Natural killer cell (primary cell): ENCODE data around the gene DNAJC5G. TPM values are rescaled to one million over a fixed set of nuclear protein-coding genes. Genes with fewer than 3 reads are reported as not detected.

ENCODE experiments used
- ATAC-seq, 3 donors: fragments of 150-1000 bp in 2 of 3; fragments of 200-7000 bp in 1 of 3; cut with Tn5 transposase; 1 replicate in 1 of 3; 2 replicates in 2 of 3; pipeline ENCODE4 v1.10.0; 2021; ENCODE audit warnings: mild to moderate bottlenecking in 2 of 3, moderate library complexity in 2 of 3
- DNase-seq, 2 donors: peaks; one replicate each; pipeline versions ENCODE4 v3.0.0 to v3.0.0-alpha.2; 2013 to 2021; ENCODE audit warnings: mixed read lengths in 1 of 2
- H3K27ac ChIP-seq: one replicate; pipeline ENCODE4 v1.5.1; 2013; ENCODE audit warnings: mild to moderate bottlenecking, low read length
- H3K27me3 ChIP-seq: one replicate; pipeline ENCODE4 v1.6.1; 2013; ENCODE audit warnings: low read length; ENCODE audit not compliant: control insufficient read depth, insufficient read depth
- H3K36me3 ChIP-seq: one replicate; pipeline ENCODE4 v1.6.1; 2013; ENCODE audit warnings: low read length; ENCODE audit not compliant: control insufficient read depth, insufficient read depth
- H3K4me1 ChIP-seq: one replicate; pipeline ENCODE4 v1.6.1; 2013; ENCODE audit warnings: low read length; ENCODE audit not compliant: control insufficient read depth, insufficient read depth
- H3K4me3 ChIP-seq: one replicate; pipeline ENCODE4 v1.5.1; 2013; ENCODE audit warnings: low read length
- H3K9me3 ChIP-seq: one replicate; pipeline ENCODE4 v1.6.1; 2013; ENCODE audit warnings: low read length; ENCODE audit not compliant: control insufficient read depth, insufficient read depth
- H3K27ac Mint-ChIP-seq, 2 donors: one replicate each; pipeline ENCODE4 v1.8.0; 2022; ENCODE audit warnings: mild to moderate bottlenecking in 2 of 2, mixed read lengths in 2 of 2, moderate library complexity in 1 of 2
- H3K27me3 Mint-ChIP-seq, 2 donors: one replicate each; pipeline ENCODE4 v1.8.0; 2022; ENCODE audit warnings: low read depth in 2 of 2, mixed read lengths in 2 of 2
- H3K36me3 Mint-ChIP-seq: one replicate; pipeline ENCODE4 v1.8.0; 2022; ENCODE audit warnings: mixed read lengths
- H3K4me1 Mint-ChIP-seq, 2 donors: one replicate each; pipeline ENCODE4 v1.8.0; 2022; ENCODE audit warnings: mixed read lengths in 2 of 2
- H3K4me3 Mint-ChIP-seq: one replicate; pipeline ENCODE4 v1.8.0; 2022; ENCODE audit warnings: mild to moderate bottlenecking, moderate library complexity, mixed read lengths
- H3K9me3 Mint-ChIP-seq, 2 donors: one replicate each; pipeline ENCODE4 v1.8.0; 2022; ENCODE audit warnings: mixed read lengths in 2 of 2
- CTCF ChIP-seq: fragments of 200-600 bp; IDR thresholded peaks from one replicate; pipeline ENCODE4 v1.8.0; 2022; ENCODE audit warnings: antibody characterized with exemption
- WGBS: methylation state at CpG from one replicate; pipeline ENCODE4 v1.1.7; 2013; ENCODE audit warnings: missing lambda C conversion rate; ENCODE audit not compliant: insufficient coverage; 5-methylcytosine and 5-hydroxymethylcytosine counted together
- intact Hi-C: fragments of 100-400 bp; cut with micrococcal nuclease; formaldehyde crosslinking; loops from one replicate; pipeline ENCODE4 v1.14.2; 2022
- total RNA-seq, 4 donors: library from RNA; stranded (reverse); fragments of 120-200 nt in 1 of 4; gene quantifications; one replicate each; pipeline versions ENCODE4 v1.2.3 to v1.2.4, GENCODE V29; 2013 to 2022

The DNAJC5G gene
- total RNA-seq, 3 donors from 2014 or later (not counting 1 experiment from before 2014, with no cell fraction given) = not detected

- no peaks in the 10 kb centered on the region for H3K9me3 ChIP-seq
- WGBS = 92% methylated on average over 7 of the region's 8 CpGs
- intact Hi-C loops = no loop called here
- no peak for TF ChIP-seq CTCF
- H3K36me3 Mint-ChIP-seq = no peaks in the 10 kb centered on the region
- H3K4me1 Mint-ChIP-seq = peaks cover 0 to 5% of the 10 kb centered on the region in 2 donors
- no peaks in the 10 kb centered on the region for H3K27me3 ChIP-seq
- peaks cover 4% of the 10 kb centered on the region for H3K36me3 ChIP-seq
- H3K4me3 Mint-ChIP-seq = no peak overlapping the region
- ATAC-seq (no peak), DNase-seq (no peak)
- no peaks in the 10 kb centered on the region for H3K27me3 Mint-ChIP-seq
- no peaks in the 10 kb centered on the region for H3K4me1 ChIP-seq
- no peak overlapping the region for H3K4me3 ChIP-seq
- H3K27ac ChIP-seq = no peak overlapping the region
- H3K27ac Mint-ChIP-seq = no peak overlapping the region
- no peaks in the 10 kb centered on the region for H3K9me3 Mint-ChIP-seq
Measured at GRCh38 chr2:27313882-27314645, 38.8 kb downstream of the DNAJC5G start.

- Mint-ChIP-seq H3K36me3 (no peaks in the 10 kb centered on the region), H3K27me3 (no peaks in the 10 kb centered on the region), H3K4me1 (peaks cover 0 to 5% of the 10 kb centered on the region in 2 donors), H3K27ac (no peak overlapping the region), H3K4me3 (no peak overlapping the region), H3K9me3 (no peaks in the 10 kb centered on the region)
- peaks cover 4% of the 10 kb centered on the region for H3K36me3 ChIP-seq
- TF ChIP-seq CTCF = no peak
- ATAC-seq = no peak
- no peaks in the 10 kb centered on the region for H3K9me3 ChIP-seq
- intact Hi-C loops = no loop called here
- no peak overlapping the region for H3K4me3 ChIP-seq
- no peak for DNase-seq
- H3K4me1 ChIP-seq = no peaks in the 10 kb centered on the region
- WGBS = 98% methylated on average over 9 of the region's 9 CpGs
- H3K27me3 ChIP-seq = no peaks in the 10 kb centered on the region
- no peak overlapping the region for H3K27ac ChIP-seq
Measured at GRCh38 chr2:27314709-27315108, 39.5 kb downstream of the DNAJC5G start.

- H3K4me3 Mint-ChIP-seq = no peak overlapping the region
- no peak overlapping the region for H3K27ac Mint-ChIP-seq
- 95% methylated on average over 8 of the region's 8 CpGs for WGBS
- no peaks in the 10 kb centered on the region for H3K9me3 Mint-ChIP-seq
- no peaks in the 10 kb centered on the region for H3K4me1 ChIP-seq
- H3K4me1 Mint-ChIP-seq = peaks cover 0 to 5% of the 10 kb centered on the region in 2 donors
- peaks cover 4% of the 10 kb centered on the region for H3K36me3 ChIP-seq
- H3K27ac ChIP-seq = no peak overlapping the region
- no peaks in the 10 kb centered on the region for H3K27me3 ChIP-seq
- H3K4me3 ChIP-seq = no peak overlapping the region
- ATAC-seq = no peak
- no peak for TF ChIP-seq CTCF
- no peaks in the 10 kb centered on the region for H3K36me3 Mint-ChIP-seq
- no peaks in the 10 kb centered on the region for H3K27me3 Mint-ChIP-seq
- DNase-seq = no peak
- H3K9me3 ChIP-seq = no peaks in the 10 kb centered on the region
- intact Hi-C loops = no loop called here
Measured at GRCh38 chr2:27315122-27315521, 39.9 kb downstream of the DNAJC5G start.
